ENCODE measurements around the gene FAM229B.
A peak's percentile ranks its signal among the peaks of the same experiment; 100 is the strongest.
"Not testable (repeated sequence)": the region's sequence is repeated elsewhere in the genome, so short reads cannot be mapped to it uniquely, and the experiment has no call there.

The FAM229B gene

GRCh38 chr6:112087136-112087911 is at the start of gene FAM229B, which contains the start of gene TUBE1:
TSS of gene FAM229B (plus strand) at chr6:112087591. CDS start at chr6:112099284, 11,693 bp downstream.
TSS of gene TUBE1 (minus strand) at chr6:112087482. CDS start at chr6:112087434, 48 bp downstream.
- H3K4me3 Mint-ChIP-seq, result no peak within 1 kb of the TSS
- no peaks in the 10 kb centered on the region for H3K9me3 Mint-ChIP-seq
- peaks cover 5% of the 10 kb centered on the region for H3K27me3 Mint-ChIP-seq
- peaks cover 31% of the 10 kb centered on the region for H3K36me3 Mint-ChIP-seq (ENCODE audit: low read depth)
- H3K27ac Mint-ChIP-seq, result no peak within 1 kb of the TSS
- peak; percentile 87 for DNase-seq
- peaks cover 20% of the 10 kb centered on the region for H3K4me1 Mint-ChIP-seq (ENCODE audit: low read depth)

GRCh38 chr6:112037783-112038216 is 49.6 kb upstream of the FAM229B start:
- Mint-ChIP-seq H3K27ac (peak overlapping the region; percentile 77), H3K27me3 (no peaks in the 10 kb centered on the region), H3K9me3 (no peaks in the 10 kb centered on the region), H3K4me3 (no peak overlapping the region), H3K36me3 (ENCODE audit: low read depth) (peaks cover 5% of the 10 kb centered on the region), H3K4me1 (ENCODE audit: low read depth) (peaks cover 84% of the 10 kb centered on the region)
- DNase-seq, result no peak

DNA sequence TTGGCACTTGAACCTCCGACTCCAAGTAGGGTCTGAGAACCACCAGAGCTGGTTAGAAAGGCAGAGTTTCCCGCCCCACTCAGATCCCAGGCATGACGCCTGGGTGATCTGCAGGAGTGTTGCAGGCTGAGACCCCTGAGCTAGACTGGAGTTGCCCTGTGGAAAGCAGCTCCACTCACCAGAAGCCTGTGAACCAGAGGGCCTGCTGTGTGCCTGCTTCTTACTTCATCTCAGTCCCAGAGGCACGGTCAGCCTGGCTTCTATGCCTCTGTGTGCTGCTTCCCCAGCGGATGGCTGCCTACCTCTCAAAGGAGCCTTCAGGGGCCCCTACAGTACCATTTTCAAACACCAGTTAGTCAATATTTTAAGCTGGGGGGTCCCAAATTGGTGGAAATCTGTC is 49.1 kb upstream of the FAM229B start:
- Mint-ChIP-seq H3K27me3 (no peaks in the 10 kb centered on the region), H3K9me3 (no peaks in the 10 kb centered on the region), H3K4me3 (no peak overlapping the region), H3K27ac (peak overlapping the region; percentile 18), H3K4me1 (ENCODE audit: low read depth) (peaks cover 84% of the 10 kb centered on the region), H3K36me3 (ENCODE audit: low read depth) (peaks cover 7% of the 10 kb centered on the region)
- DNase-seq, result no peak

DNA sequence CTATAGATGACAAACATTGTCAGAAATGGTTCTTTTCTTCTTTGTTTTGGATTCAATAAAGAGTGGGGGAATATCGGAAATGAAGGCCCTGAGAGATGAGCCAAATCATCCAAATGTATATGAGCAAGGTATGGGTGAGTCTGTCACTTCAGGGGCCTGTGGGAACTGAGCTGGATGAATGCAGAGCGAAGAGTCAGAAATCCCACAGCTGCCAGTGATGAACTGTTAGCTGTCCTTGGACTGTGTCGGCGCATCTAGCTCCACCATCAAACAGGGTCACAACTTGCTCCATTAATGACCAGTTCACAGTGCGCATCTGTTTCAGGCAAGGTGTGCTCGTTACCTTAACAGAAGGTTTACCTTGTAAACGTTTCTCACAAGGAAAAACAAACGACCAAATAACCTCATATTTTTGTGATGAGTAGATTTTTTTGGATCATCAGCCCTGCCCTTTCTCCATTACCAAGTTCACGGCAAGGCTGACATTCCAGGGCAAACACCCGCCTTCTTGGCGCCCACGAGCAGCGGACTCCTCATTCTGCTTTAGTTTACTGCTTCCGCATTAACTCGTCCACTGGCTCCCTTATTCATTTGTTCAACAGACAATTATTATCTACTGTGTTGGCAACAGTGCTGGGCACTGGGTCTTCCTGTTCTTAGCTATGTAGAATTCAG is 48.5 kb upstream of the FAM229B start:
- Mint-ChIP-seq H3K27me3 (no peaks in the 10 kb centered on the region), H3K9me3 (no peaks in the 10 kb centered on the region), H3K4me3 (no peak overlapping the region), H3K36me3 (ENCODE audit: low read depth) (peaks cover 10% of the 10 kb centered on the region), H3K27ac (peak overlapping the region; percentile 3), H3K4me1 (ENCODE audit: low read depth) (peaks cover 85% of the 10 kb centered on the region)
- DNase-seq, result no peak

- Mint-ChIP-seq H3K4me3 (no peak overlapping the region), H3K27me3 (no peaks in the 10 kb centered on the region), H3K36me3 (ENCODE audit: low read depth) (peaks cover 10% of the 10 kb centered on the region), H3K4me1 (ENCODE audit: low read depth) (peaks cover 85% of the 10 kb centered on the region), H3K9me3 (no peaks in the 10 kb centered on the region), H3K27ac (peak overlapping the region; percentile 34)
- no peak for DNase-seq
These were observed 48.0 kb upstream of the FAM229B start for GRCh38 chr6:112039431-112039770.

DNA sequence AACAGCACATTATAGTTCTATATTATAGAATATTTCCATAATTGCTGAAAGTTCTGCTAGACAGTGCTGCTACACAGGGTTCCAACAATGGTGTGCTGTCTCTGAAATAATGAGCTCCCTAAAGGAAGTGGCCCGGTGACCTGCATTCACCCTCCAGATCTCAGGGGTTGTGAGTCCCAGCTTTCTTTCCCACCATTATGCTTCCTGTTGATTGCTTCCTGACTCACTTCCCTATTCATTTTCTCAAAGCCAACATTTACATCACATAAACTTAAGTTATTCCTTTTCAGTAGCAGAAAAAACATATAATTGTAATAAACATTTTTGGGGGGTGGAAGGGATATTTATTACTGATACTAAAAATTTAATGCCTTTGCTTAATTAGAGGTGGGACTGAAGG is 46.4 kb upstream of the FAM229B start:
- H3K4me1 Mint-ChIP-seq (ENCODE audit: low read depth), result peaks cover 80% of the 10 kb centered on the region
- no peaks in the 10 kb centered on the region for H3K9me3 Mint-ChIP-seq
- no peak for DNase-seq
- peaks cover 8% of the 10 kb centered on the region for H3K36me3 Mint-ChIP-seq (ENCODE audit: low read depth)
- H3K27ac Mint-ChIP-seq, result peak overlapping the region; percentile 99
- H3K4me3 Mint-ChIP-seq, result no peak overlapping the region
- H3K27me3 Mint-ChIP-seq, result no peaks in the 10 kb centered on the region

DNA sequence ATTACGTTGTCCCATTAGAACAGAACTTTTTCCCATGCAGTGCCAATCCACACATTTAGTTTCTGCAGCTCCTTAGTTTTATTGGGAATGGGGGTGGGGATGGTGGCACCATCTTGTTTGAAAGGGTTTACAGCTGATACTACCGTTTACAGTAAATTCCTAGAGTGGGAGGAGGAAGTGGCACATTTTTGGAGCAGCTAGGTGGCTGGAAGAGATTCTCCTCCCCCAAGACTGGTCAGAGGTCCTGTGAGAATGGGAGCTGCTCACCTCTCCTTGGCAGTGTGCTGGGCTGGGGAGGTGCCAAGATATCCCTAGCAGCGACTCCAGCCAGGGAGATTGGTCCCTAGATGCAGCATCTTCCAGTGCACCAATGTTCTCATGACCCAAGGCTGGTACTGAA is 45.9 kb upstream of the FAM229B start:
- Mint-ChIP-seq H3K36me3 (ENCODE audit: low read depth) (peaks cover 6% of the 10 kb centered on the region), H3K9me3 (no peaks in the 10 kb centered on the region), H3K27me3 (no peaks in the 10 kb centered on the region), H3K4me1 (ENCODE audit: low read depth) (peaks cover 74% of the 10 kb centered on the region), H3K4me3 (no peak overlapping the region), H3K27ac (peak overlapping the region; percentile 99)
- DNase-seq, result no peak

GRCh38 chr6:112043032-112044007 is 44.1 kb upstream of the FAM229B start:
- Mint-ChIP-seq H3K36me3 (ENCODE audit: low read depth) (peaks cover 4% of the 10 kb centered on the region), H3K4me3 (peak overlapping the region; percentile 90), H3K9me3 (no peaks in the 10 kb centered on the region), H3K27me3 (no peaks in the 10 kb centered on the region), H3K4me1 (ENCODE audit: low read depth) (peaks cover 59% of the 10 kb centered on the region), H3K27ac (peak overlapping the region; percentile 99)
- DNase-seq, result peak; percentile 93

- no peak for DNase-seq
- H3K4me3 Mint-ChIP-seq, result peak overlapping the region; percentile 90
- H3K36me3 Mint-ChIP-seq (ENCODE audit: low read depth), result peaks cover 4% of the 10 kb centered on the region
- H3K27ac Mint-ChIP-seq, result peak overlapping the region; percentile 99
- H3K9me3 Mint-ChIP-seq, result no peaks in the 10 kb centered on the region
- no peaks in the 10 kb centered on the region for H3K27me3 Mint-ChIP-seq
- H3K4me1 Mint-ChIP-seq (ENCODE audit: low read depth), result peaks cover 56% of the 10 kb centered on the region
These were observed 43.2 kb upstream of the FAM229B start for GRCh38 chr6:112044196-112044595.

- peaks cover 4% of the 10 kb centered on the region for H3K36me3 Mint-ChIP-seq (ENCODE audit: low read depth)
- H3K27ac Mint-ChIP-seq, result peak overlapping the region; percentile 99
- no peak overlapping the region for H3K4me3 Mint-ChIP-seq
- H3K27me3 Mint-ChIP-seq, result no peaks in the 10 kb centered on the region
- H3K9me3 Mint-ChIP-seq, result no peaks in the 10 kb centered on the region
- peaks cover 54% of the 10 kb centered on the region for H3K4me1 Mint-ChIP-seq (ENCODE audit: low read depth)
- no peak for DNase-seq
These were observed 42.5 kb upstream of the FAM229B start for GRCh38 chr6:112044856-112045255.

- H3K36me3 Mint-ChIP-seq (ENCODE audit: low read depth); H3K4me3 Mint-ChIP-seq; H3K27me3 Mint-ChIP-seq; H3K27ac Mint-ChIP-seq; H3K9me3 Mint-ChIP-seq; DNase-seq: not testable (repeated sequence)
- peaks cover 33% of the 10 kb centered on the region for H3K4me1 Mint-ChIP-seq (ENCODE audit: low read depth)
These were observed 39.9 kb upstream of the FAM229B start for GRCh38 chr6:112047523-112047922.

GRCh38 chr6:112049026-112049799 is 38.2 kb upstream of the FAM229B start:
- Mint-ChIP-seq H3K4me3 (no peak overlapping the region), H3K9me3 (no peaks in the 10 kb centered on the region), H3K27ac (no peak overlapping the region)

DNA sequence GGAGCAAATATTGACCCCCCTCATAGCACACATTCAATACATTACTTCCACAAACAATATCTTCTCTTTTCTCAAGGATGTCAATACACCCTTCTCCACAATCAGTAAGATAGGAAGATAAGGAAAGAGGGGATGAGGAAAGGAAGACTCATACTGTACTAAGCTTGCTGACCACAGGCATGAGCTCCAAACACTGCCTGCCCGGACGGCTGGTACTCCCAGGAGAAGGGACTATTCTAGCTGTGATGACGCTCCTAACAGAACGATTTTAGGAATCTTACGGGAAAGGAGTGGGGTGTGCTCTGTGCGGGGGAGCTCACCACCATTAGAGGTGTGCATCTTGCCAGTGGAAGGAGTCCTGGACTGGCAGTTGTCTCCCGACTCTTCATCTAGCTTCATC is 37.4 kb upstream of the FAM229B start:
- Mint-ChIP-seq H3K4me3 (no peak overlapping the region), H3K27ac (no peak overlapping the region)

More at GRCh38 chr6:112049026-112049799, 38.2 kb upstream of the FAM229B start:
- no peaks in the 10 kb centered on the region for H3K27me3 Mint-ChIP-seq
- no peak for DNase-seq
- H3K4me1 Mint-ChIP-seq (ENCODE audit: low read depth), result peaks cover 18% of the 10 kb centered on the region
- no peaks in the 10 kb centered on the region for H3K36me3 Mint-ChIP-seq (ENCODE audit: low read depth)

GRCh38 chr6:112050429-112050828 is 37.0 kb upstream of the FAM229B start:
- no peak overlapping the region for H3K4me3 Mint-ChIP-seq

More for the DNA sequence above, 37.4 kb upstream of the FAM229B start:
- H3K4me1 Mint-ChIP-seq (ENCODE audit: low read depth), result peaks cover 11% of the 10 kb centered on the region
- H3K27me3 Mint-ChIP-seq, result no peaks in the 10 kb centered on the region
- DNase-seq, result no peak
- H3K36me3 Mint-ChIP-seq (ENCODE audit: low read depth), result no peaks in the 10 kb centered on the region
- H3K9me3 Mint-ChIP-seq, result no peaks in the 10 kb centered on the region

More at GRCh38 chr6:112050429-112050828, 37.0 kb upstream of the FAM229B start:
- Mint-ChIP-seq H3K27ac (no peak overlapping the region), H3K36me3 (ENCODE audit: low read depth) (no peaks in the 10 kb centered on the region), H3K4me1 (ENCODE audit: low read depth) (peaks cover 9% of the 10 kb centered on the region), H3K27me3 (no peaks in the 10 kb centered on the region), H3K9me3 (no peaks in the 10 kb centered on the region)
- no peak for DNase-seq
